DMS79 treated with DMSO at 0.1 percent for 48 hours (cell line): ENCODE data around the gene TOMT.
"Not testable (repeated sequence)": the region's sequence is repeated elsewhere in the genome, so short reads cannot be mapped to it uniquely, and the experiment has no call there.

ENCODE experiments used
- DNase-seq: peaks from one replicate; lab custom pipeline; 2025; lab: John Stamatoyannopoulos, UW

TOMT gene

GRCh38 chr11:72127923-72128322 is 22.2 kb downstream of the TOMT start:
- no peak for DNase-seq

- DNase-seq = no peak
Measured at GRCh38 chr11:72129381-72129780, 23.7 kb downstream of the TOMT start.

- DNase-seq = no peak
Measured at GRCh38 chr11:72132646-72133045, 26.9 kb downstream of the TOMT start.

GRCh38 chr11:72135473-72135872 is 29.7 kb downstream of the TOMT start, which contains the start of gene FOLR3:
FOLR3 (plus strand) TSS chr11:72135725; CDS start chr11:72135953, 228 bp downstream.
- DNase-seq = not testable (repeated sequence)

- no peak for DNase-seq
Measured at GRCh38 chr11:72135891-72136683, 30.4 kb downstream of the TOMT start.

- DNase-seq = no peak
Measured at GRCh38 chr11:72136684-72137262, 31.0 kb downstream of the TOMT start.

- no peak for DNase-seq
Measured at GRCh38 chr11:72138821-72139390, 33.2 kb downstream of the TOMT start.

- no peak for DNase-seq
Measured at GRCh38 chr11:72139500-72139899, 33.8 kb downstream of the TOMT start.

GRCh38 chr11:72140661-72141060 is 34.9 kb downstream of the TOMT start:
- no peak for DNase-seq

- DNase-seq = no peak
Measured at GRCh38 chr11:72141066-72141465, 35.3 kb downstream of the TOMT start.

- not testable (repeated sequence) for DNase-seq
Measured at GRCh38 chr11:72142086-72142485, 36.4 kb downstream of the TOMT start.

GRCh38 chr11:72142543-72142942 is 36.8 kb downstream of the TOMT start:
- DNase-seq = not testable (repeated sequence)

- DNase-seq = no peak
Measured at GRCh38 chr11:72144807-72145565, 39.3 kb downstream of the TOMT start.

- DNase-seq = no peak
Measured at GRCh38 chr11:72146625-72147024, 40.9 kb downstream of the TOMT start.

GRCh38 chr11:72150882-72151281 is 45.2 kb downstream of the TOMT start:
- DNase-seq = no peak

GRCh38 chr11:72153874-72154273 is 48.1 kb downstream of the TOMT start:
- not testable (repeated sequence) for DNase-seq

GRCh38 chr11:72154816-72155215 is 49.1 kb downstream of the TOMT start:
- DNase-seq = no peak

GRCh38 chr11:72155751-72156150 is 50.0 kb downstream of the TOMT start:
- no peak for DNase-seq

GRCh38 chr11:72157131-72157530 is 51.4 kb downstream of the TOMT start:
- DNase-seq = no peak
